ENCODE data around the gene AHSG. TPM values are rescaled to one million over a fixed set of nuclear protein-coding genes. Genes with fewer than 3 reads are reported as not detected.

Gene AHSG
- total and polyA plus RNA-seq, 2 donors (not counting 1 experiment from before 2014, with no cell fraction given) = not detected

- intact Hi-C loops (cut with micrococcal nuclease) = loop anchor here (1.0 to 10.0 kb wide), 2 partner anchors 86 to 122 kb away; partner anchors contain the start of gene TBCCD1
- Mint-ChIP-seq H3K27ac (peak overlapping the region; percentile 92), H3K9me3 (ENCODE audit: insufficient read depth) (no peaks in the 10 kb centered on the region), H3K27me3 (no peaks in the 10 kb centered on the region), H3K4me3 (peak overlapping the region; percentile 69), H3K4me1 (peaks cover 26% of the 10 kb centered on the region)
- H3K9ac ChIP-seq (ENCODE audit: low read length) = peak overlapping the region; percentile 15
- ChIA-PET POLR2A (no interaction called here), CTCF (interaction anchor here (1.1 to 6.8 kb wide), 2 partner anchors 38 to 116 kb away, joined by 3 to 70 read pairs; partner anchors contain the start of gene AHSG)
- H3K36me3 ChIP-seq (replicated peaks in 1 of 2; ENCODE audit: control extremely low read depth in 1 of 2, control insufficient read depth in 1 of 2, extremely low read depth in 1 of 2, insufficient read depth in 2 of 2, low read length in 1 of 2) = no peaks in the 10 kb centered on the region
- 17% methylated on average over 4 of the region's 7 CpGs for WGBS (ENCODE audit: insufficient coverage)
- DNase-seq (peak; percentile 76), ATAC-seq (ENCODE audit: low read depth) (peak; percentile 95)
- H4K20me1 ChIP-seq (ENCODE audit: control insufficient read depth, insufficient read depth, low read length, poor library complexity, severe bottlenecking) = no peaks in the 10 kb centered on the region
- peaks cover 0 to 3% (median 0%) of the 10 kb centered on the region in 3 donors for H3K9me3 ChIP-seq (ENCODE audit: control extremely low read depth in 1 of 3, control insufficient read depth in 2 of 3, insufficient read depth in 1 of 3, low read length in 2 of 3)
- peak overlapping the region; percentile 39 for H2AFZ ChIP-seq (ENCODE audit: insufficient read depth, low read depth, low read length, poor library complexity, severe bottlenecking)
- H3K4me2 ChIP-seq (replicated peaks; ENCODE audit: low read depth, low read length, poor library complexity, severe bottlenecking) = peak overlapping the region; percentile 65
- H3K27me3 ChIP-seq (replicated peaks in 1 of 4; ENCODE audit: control extremely low read depth in 1 of 4, control insufficient read depth in 3 of 4, insufficient read depth in 4 of 4, low read length in 3 of 4) = no peaks in the 10 kb centered on the region
- TF ChIP-seq EZH2 (IDR thresholded peaks at IDR 0.05; ENCODE audit: borderline replicate concordance, insufficient read depth, low read depth, low read length, poor library complexity, severe bottlenecking) = no peak
- TF ChIP-seq, protein P1, sequence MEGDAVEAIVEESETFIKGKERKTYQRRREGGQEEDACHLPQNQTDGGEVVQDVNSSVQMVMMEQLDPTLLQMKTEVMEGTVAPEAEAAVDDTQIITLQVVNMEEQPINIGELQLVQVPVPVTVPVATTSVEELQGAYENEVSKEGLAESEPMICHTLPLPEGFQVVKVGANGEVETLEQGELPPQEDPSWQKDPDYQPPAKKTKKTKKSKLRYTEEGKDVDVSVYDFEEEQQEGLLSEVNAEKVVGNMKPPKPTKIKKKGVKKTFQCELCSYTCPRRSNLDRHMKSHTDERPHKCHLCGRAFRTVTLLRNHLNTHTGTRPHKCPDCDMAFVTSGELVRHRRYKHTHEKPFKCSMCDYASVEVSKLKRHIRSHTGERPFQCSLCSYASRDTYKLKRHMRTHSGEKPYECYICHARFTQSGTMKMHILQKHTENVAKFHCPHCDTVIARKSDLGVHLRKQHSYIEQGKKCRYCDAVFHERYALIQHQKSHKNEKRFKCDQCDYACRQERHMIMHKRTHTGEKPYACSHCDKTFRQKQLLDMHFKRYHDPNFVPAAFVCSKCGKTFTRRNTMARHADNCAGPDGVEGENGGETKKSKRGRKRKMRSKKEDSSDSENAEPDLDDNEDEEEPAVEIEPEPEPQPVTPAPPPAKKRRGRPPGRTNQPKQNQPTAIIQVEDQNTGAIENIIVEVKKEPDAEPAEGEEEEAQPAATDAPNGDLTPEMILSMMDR (IDR thresholded peaks at IDR 0.05) = no peak
- peak overlapping the region in 1 of 5 experiments; percentile 33 for H3K4me3 ChIP-seq (ENCODE audit: control extremely low read depth in 1 of 5, extremely low read depth in 1 of 5, insufficient read depth in 1 of 5, low read depth in 2 of 5, low read length in 4 of 5)
- H3K4me1 ChIP-seq (ENCODE audit: control insufficient read depth in 2 of 2, insufficient read depth in 2 of 2, low read length in 2 of 2) = peaks cover 28 to 29% of the 10 kb centered on the region in 2 donors
- H3K79me2 ChIP-seq (ENCODE audit: control insufficient read depth, insufficient read depth, low read length) = no peaks in the 10 kb centered on the region
- H3K27ac ChIP-seq (ENCODE audit: low read length in 2 of 2) = peak overlapping the region; percentile 34 to 86
Observed at GRCh38 chr3:186653080-186653707, 40.3 kb downstream of the AHSG start.

DNA sequence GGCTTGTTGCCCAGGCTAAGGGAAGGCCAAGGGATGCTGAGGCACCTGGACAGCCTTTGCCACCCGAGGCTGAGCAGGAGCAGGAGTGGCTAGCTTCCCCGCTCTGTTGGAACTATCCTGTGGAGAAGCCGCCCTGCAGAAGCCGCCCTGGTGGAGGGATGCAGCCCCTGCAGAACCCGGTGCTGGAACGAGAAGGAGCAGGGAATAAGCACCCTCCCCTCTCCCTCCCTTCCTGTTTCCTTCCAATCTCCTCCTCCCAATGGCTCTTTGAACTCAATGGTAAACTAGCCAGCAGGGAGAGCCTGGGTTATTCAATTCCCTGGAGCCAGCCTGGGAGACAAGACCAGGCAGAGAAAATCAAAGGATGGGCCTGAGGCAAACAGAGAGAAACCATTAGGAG, 41.1 kb downstream of the AHSG start:
- Histone ChIP-seq H3K36me3 (replicated peaks in 1 of 2; ENCODE audit: control extremely low read depth in 1 of 2, control insufficient read depth in 1 of 2, extremely low read depth in 1 of 2, insufficient read depth in 2 of 2, low read length in 1 of 2) (no peaks in the 10 kb centered on the region), H3K9ac (ENCODE audit: low read length) (no peak overlapping the region), H3K4me3 (ENCODE audit: control extremely low read depth in 1 of 5, extremely low read depth in 1 of 5, insufficient read depth in 1 of 5, low read depth in 2 of 5, low read length in 4 of 5) (no peak overlapping the region), H3K27me3 (replicated peaks in 1 of 4; ENCODE audit: control extremely low read depth in 1 of 4, control insufficient read depth in 3 of 4, insufficient read depth in 4 of 4, low read length in 3 of 4) (no peaks in the 10 kb centered on the region), H2AFZ (ENCODE audit: insufficient read depth, low read depth, low read length, poor library complexity, severe bottlenecking) (no peak overlapping the region), H3K9me3 (ENCODE audit: control extremely low read depth in 1 of 3, control insufficient read depth in 2 of 3, insufficient read depth in 1 of 3, low read length in 2 of 3) (peaks cover 0 to 3% (median 0%) of the 10 kb centered on the region in 3 donors), H3K79me2 (ENCODE audit: control insufficient read depth, insufficient read depth, low read length) (no peaks in the 10 kb centered on the region), H4K20me1 (ENCODE audit: control insufficient read depth, insufficient read depth, low read length, poor library complexity, severe bottlenecking) (no peaks in the 10 kb centered on the region), H3K4me2 (replicated peaks; ENCODE audit: low read depth, low read length, poor library complexity, severe bottlenecking) (peak overlapping the region; percentile 65), H3K27ac (ENCODE audit: low read length in 2 of 2) (peak overlapping the region in 1 of 2 donors; percentile 86), H3K4me1 (ENCODE audit: control insufficient read depth in 2 of 2, insufficient read depth in 2 of 2, low read length in 2 of 2) (peaks cover 28 to 29% of the 10 kb centered on the region in 2 donors)
- H3K4me3 Mint-ChIP-seq = no peak overlapping the region
- WGBS (ENCODE audit: insufficient coverage) = 75% methylated on average over 6 of the region's 6 CpGs
- ATAC-seq (ENCODE audit: low read depth) (no peak), DNase-seq (peak; percentile 8)
- intact Hi-C loops (cut with micrococcal nuclease) = loop anchor here (1.0 to 10.0 kb wide), 2 partner anchors 87 to 121 kb away; partner anchors contain the start of gene TBCCD1
- ChIA-PET CTCF (interaction anchor here (6.8 kb wide), 1 partner anchor 38 kb away, joined by 70 read pairs; the partner anchor contains the start of gene AHSG), POLR2A (no interaction called here)
- no peaks in the 10 kb centered on the region for H3K9me3 Mint-ChIP-seq (ENCODE audit: insufficient read depth)
- peaks cover 26% of the 10 kb centered on the region for H3K4me1 Mint-ChIP-seq
- TF ChIP-seq EZH2 (IDR thresholded peaks at IDR 0.05; ENCODE audit: borderline replicate concordance, insufficient read depth, low read depth, low read length, poor library complexity, severe bottlenecking) = no peak
- TF ChIP-seq, protein P1 (IDR thresholded peaks at IDR 0.05) = no peak
- no peak overlapping the region for H3K27ac Mint-ChIP-seq
- no peaks in the 10 kb centered on the region for H3K27me3 Mint-ChIP-seq

All from B cell (primary cell).